Measurements from ENCODE around the gene PRKX.
"Not testable (repeated sequence)": the region's sequence is repeated elsewhere in the genome, so short reads cannot be mapped to it uniquely, and the experiment has no call there.

PRKX gene

DNA sequence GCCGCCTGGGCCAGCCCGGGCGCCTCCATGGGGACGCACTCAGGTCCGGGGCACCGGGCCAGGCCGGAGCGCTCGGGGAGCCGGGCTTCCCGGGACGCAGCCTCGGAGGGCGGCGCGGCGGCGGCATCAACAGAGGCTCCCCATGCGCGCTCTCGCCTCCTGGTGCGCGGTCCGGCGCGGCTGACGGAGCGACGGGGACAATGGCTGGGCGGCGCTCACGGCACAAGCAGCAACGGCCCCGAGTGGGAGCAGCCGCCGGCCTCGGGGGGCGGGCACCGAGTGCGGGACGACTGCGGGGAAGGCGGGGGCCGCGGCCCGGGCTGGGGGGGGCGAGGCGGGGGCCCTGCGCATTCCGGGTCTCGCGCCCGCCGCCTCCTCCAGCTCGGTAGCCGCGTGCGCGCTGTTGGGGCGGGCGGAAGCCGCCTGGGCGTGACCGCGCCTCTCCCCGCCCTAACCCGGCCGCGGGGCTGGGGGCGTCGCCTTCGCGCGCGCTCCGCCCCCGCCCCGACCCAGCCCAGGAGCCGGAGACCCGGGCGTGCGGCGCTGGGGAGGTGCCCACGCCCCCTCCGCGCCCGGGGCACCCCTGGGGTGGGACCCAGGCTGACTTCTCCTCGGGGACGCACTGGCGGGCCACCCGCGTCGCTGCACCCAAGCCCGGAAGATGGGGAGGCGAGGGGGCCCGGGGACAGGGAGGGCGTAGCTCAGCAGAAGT is at the start of gene PRKX:
PRKX (minus strand) TSS at position 425 of the 712 bp plus-strand sequence; CDS start at position 29, 396 bp downstream.
- peak; percentile 70 for DNase-seq (ENCODE audit: low spot score)

DNA sequence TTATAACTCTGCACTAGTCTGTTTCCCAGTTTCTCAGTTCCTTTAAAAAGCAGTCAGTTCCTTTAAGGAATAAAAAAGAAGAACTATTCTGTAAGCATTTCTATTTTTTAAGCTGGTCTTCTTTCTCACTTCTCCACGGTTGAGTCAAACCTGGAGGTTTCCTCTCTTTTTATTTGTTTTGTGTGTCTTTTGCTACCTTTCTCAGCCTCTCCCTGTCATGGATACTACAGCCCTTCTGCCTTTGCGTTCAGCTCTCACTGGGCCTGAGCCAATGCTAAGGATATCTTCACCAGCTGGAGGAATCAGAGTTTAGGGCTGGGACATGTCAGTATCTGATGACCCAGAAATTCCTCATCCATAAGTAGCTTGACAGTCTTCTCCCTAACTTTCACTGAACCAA is 49.7 kb upstream of the PRKX start:
- DNase-seq (ENCODE audit: low spot score) = no peak

GRCh38 chrX:3757510-3758025 is 44.1 kb upstream of the PRKX start:
- no peak for DNase-seq (ENCODE audit: low spot score)

DNA sequence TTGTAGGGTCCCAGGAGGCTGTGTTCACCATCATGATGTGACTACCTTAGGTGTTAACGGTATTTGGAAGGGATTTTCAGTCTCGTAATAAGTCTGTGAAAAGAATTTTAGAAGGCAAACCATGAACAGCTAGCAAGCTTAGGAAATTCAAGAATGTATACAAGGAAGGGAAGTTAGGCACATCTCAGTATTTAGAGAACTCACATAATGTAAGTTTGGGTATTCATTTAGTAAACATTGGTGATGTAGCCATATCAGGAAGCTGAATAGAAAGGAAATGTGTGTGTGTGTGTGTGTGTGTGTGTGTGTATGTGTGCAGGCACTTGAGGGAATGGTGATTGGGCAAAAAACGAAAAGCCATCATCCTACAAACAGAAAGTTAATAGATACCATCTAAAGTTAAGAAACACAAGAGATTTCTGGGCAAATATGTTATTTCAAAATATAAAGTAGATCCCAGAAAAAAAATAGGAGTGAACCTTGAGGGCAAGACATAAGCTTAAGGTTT is 34.7 kb upstream of the PRKX start:
- no peak for DNase-seq (ENCODE audit: low spot score)

GRCh38 chrX:3743801-3744439 is 30.5 kb upstream of the PRKX start:
- no peak for DNase-seq (ENCODE audit: low spot score)

DNA sequence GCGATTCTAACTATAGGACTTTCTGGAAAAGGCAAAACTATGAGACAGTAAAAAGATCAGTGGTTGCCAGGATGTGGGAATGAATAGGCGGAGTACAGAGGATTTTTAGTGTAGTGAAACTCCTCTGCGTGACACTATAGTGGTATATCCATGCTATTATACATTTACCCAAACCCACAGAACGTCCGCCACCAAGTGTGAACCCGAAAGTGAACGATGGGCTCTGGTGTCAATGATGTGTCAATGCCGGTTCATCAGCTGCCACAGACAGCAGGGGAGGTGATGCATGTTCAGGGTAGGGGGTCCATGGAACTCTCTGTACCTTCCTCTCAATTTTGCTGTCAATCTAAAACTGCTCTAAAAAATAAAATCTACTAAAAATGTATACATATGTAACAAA is 27.5 kb upstream of the PRKX start:
- DNase-seq (ENCODE audit: low spot score) = not testable (repeated sequence)

- no peak for DNase-seq (ENCODE audit: low spot score)
Measured at GRCh38 chrX:3738509-3738908, 25.1 kb upstream of the PRKX start.

GRCh38 chrX:3736536-3736935 is 23.1 kb upstream of the PRKX start:
- not testable (repeated sequence) for DNase-seq (ENCODE audit: low spot score)

DNA sequence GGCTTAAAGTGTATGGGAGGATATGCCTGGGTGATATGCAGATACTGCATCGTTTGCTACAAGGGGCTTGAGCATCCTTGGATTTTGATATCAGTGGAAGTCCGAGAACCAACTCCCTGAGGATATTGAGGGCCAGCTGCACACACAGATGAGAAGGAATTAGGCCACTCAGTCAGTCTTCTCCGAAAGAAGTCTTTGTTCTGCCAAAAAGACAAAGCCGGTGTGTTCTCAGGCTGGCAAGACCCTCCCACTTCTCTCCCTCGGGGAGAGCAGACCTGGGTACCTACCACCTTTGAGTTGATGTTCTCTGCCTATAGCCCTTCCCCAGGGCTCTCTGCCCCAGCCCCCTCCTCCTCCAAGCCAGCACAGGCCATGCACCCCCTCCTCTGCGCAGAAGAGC is 22.4 kb upstream of the PRKX start:
- not testable (repeated sequence) for DNase-seq (ENCODE audit: low spot score)

DNA sequence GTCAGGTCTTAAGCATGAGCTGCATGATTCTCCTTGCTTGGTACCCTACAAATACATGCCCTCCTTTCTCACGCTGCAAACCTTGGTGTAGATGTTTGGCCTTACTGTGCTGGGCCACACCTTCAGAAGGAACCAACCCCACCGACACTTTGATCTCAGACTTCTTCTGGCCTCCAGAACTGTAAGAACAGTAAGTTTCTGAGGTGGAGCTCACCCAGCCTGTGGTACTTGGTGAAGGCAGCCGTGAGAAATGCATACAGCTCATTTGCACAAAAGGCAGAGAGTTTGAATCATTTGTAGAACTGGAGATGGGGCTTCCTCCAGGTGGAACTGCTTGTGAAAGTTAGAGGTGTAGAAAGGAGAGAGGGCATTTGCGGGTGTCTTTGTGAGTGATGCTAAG is 21.0 kb upstream of the PRKX start:
- not testable (repeated sequence) for DNase-seq (ENCODE audit: low spot score)

DNA sequence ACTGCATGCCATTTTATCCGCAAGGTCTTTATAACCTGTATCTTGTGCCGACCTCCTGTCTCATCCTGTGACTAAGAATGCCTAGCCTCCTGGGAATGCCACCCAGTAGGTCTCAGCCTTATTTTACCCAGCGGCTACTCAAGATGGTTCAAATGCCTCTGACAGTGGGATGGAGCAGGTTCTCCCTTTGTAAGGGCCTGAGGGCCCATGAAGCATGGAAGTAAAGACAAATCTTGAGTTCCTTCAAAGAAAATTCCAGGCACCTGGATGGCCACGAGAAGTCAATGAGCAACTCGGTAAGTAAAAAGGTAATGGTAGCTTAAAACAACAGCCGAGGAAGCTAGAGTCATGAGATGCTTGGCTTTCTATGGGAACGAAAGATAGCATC is 19.6 kb upstream of the PRKX start:
- no peak for DNase-seq (ENCODE audit: low spot score)

GRCh38 chrX:3732326-3733042 is 19.0 kb upstream of the PRKX start:
- not testable (repeated sequence) for DNase-seq (ENCODE audit: low spot score)

- no peak for DNase-seq (ENCODE audit: low spot score)
Measured at GRCh38 chrX:3728454-3728853, 15.0 kb upstream of the PRKX start.

DNA sequence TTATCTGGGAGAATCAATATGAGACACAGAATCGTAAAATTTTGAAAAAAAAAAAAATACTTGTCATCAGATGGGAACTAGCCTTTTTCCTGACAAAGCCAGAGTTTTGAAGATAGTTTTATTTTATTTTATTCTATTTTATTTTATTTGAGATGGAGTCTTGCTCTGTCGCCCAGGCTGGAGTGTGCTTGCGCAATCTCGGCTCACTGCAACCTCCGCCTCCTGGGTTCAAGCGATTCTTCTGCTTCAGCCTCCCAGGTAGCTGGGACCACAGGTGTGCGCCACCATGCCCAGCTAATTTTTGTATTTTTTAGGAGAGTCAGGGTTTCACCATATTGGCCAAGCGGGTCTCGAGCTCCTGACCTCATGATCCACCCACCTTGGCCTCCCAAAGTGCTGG is 10.0 kb upstream of the PRKX start:
- DNase-seq (ENCODE audit: low spot score) = not testable (repeated sequence)

DNA sequence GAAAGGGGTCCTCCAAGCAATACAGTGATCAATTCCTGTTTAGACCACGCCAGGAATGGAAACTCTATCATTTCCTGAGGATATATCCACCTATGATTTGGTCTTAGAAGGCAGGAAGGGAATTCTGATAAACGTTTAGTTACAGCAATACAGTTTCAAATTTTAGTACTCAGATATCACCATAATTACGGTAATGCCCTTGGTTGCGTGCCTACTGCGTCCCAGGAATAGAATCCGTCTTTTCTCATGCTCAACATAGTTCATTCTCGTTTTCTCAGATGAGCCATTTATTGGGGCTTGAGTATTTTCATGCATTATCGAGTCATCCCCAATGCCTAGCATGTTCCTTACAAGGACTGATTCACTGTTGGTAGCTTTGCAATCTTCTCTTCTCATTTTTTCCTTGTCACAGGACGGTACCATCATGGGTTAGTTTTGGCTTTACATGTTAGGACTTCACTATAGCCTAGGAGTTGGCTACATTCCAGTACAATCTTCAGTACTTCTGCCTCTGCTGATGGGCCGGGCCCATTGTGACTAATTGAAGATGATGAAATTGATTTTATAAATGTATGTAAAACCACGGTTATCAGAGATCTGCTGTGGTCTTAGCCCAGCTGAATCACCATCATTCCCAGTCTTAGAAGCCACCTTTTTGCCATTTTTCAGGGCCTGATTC is 4.4 kb upstream of the PRKX start:
- DNase-seq (ENCODE audit: low spot score) = no peak

DNA sequence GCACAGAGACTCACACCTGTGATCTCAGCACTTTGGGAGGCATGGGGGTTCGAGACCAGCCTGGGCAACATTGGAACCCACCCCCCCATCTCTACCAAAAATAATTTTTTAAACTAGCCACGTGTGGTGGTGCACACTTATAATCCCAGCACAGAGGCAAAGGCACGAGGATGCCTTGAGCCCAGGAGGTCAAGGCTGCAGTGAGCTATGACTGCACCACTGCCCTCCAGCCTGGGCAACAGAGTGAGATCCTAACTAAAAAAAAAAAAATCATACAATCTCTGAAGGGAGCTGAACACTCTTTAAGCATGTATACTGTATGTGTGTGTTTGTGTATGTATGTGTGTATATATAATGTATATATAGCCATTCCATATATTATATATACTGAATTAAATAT is 2.5 kb upstream of the PRKX start:
- DNase-seq (ENCODE audit: low spot score) = no peak

- not testable (repeated sequence) for DNase-seq (ENCODE audit: low spot score)
Measured at GRCh38 chrX:3714706-3715479, 1.4 kb upstream of the PRKX start.

- DNase-seq (ENCODE audit: low spot score) = no peak
Measured at GRCh38 chrX:3713937-3714434, 537 bp upstream of the PRKX start.

DNA sequence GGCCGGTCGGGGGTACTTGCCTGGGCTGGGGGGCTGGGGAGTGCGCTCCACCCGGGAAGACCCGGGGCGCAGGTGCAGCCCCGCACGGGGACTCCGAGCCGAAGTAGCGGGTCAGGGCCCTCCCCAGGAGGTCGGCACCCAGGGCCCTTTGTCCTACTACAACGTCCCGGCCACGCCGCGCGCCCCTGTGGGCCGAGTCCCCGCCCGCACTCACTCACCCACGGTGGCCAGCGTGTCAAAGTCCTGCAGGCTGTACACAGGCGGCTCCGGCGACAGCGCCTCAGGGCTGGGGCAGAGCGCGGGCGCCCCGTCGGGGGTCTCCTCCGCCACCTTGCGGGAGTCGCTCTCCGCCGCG is 602 bp downstream of the PRKX start:
- no peak for DNase-seq (ENCODE audit: low spot score)

- peak; percentile 16 for DNase-seq (ENCODE audit: low spot score)
Measured at GRCh38 chrX:3712051-3712869, 1.2 kb downstream of the PRKX start.
